ENCODE data around the gene MAST4.

MAST4 gene

GRCh38 chr5:66981266-66982055 is 385.3 kb downstream of the MAST4 start:
- Mint-ChIP-seq H3K4me1 (peaks cover 12% of the 10 kb centered on the region), H3K27ac (no peak overlapping the region), H3K9me3 (no peaks in the 10 kb centered on the region), H3K36me3 (ENCODE audit: low read depth) (no peaks in the 10 kb centered on the region), H3K4me3 (no peak overlapping the region), H3K27me3 (ENCODE audit: low read depth) (no peaks in the 10 kb centered on the region)
- TF ChIP-seq CTCF (IDR thresholded peaks at IDR 0.05; ENCODE audit: unreplicated experiment in 3 of 3) = no peak

GRCh38 chr5:66982056-66982387 is 385.8 kb downstream of the MAST4 start:
- Mint-ChIP-seq H3K4me1 (peaks cover 12% of the 10 kb centered on the region), H3K4me3 (no peak overlapping the region), H3K27me3 (ENCODE audit: low read depth) (no peaks in the 10 kb centered on the region), H3K36me3 (ENCODE audit: low read depth) (no peaks in the 10 kb centered on the region), H3K9me3 (no peaks in the 10 kb centered on the region), H3K27ac (no peak overlapping the region)
- TF ChIP-seq CTCF (IDR thresholded peaks at IDR 0.05; ENCODE audit: unreplicated experiment in 3 of 3) = no peak

- H3K4me3 Mint-ChIP-seq = no peak overlapping the region
- no peak overlapping the region for H3K27ac Mint-ChIP-seq
- H3K27me3 Mint-ChIP-seq (ENCODE audit: low read depth) = no peaks in the 10 kb centered on the region
- H3K9me3 Mint-ChIP-seq = no peaks in the 10 kb centered on the region
- no peak for TF ChIP-seq CTCF (IDR thresholded peaks at IDR 0.05; ENCODE audit: unreplicated experiment in 3 of 3)
- H3K4me1 Mint-ChIP-seq = peaks cover 12% of the 10 kb centered on the region
- H3K36me3 Mint-ChIP-seq (ENCODE audit: low read depth) = no peaks in the 10 kb centered on the region
Measured at GRCh38 chr5:66982470-66982869, 386.3 kb downstream of the MAST4 start.

- Mint-ChIP-seq H3K27ac (no peak overlapping the region), H3K27me3 (ENCODE audit: low read depth) (no peaks in the 10 kb centered on the region), H3K4me1 (peaks cover 10% of the 10 kb centered on the region), H3K36me3 (ENCODE audit: low read depth) (no peaks in the 10 kb centered on the region), H3K9me3 (no peaks in the 10 kb centered on the region), H3K4me3 (no peak overlapping the region)
- no peak for TF ChIP-seq CTCF (IDR thresholded peaks at IDR 0.05; ENCODE audit: unreplicated experiment in 3 of 3)
Measured at GRCh38 chr5:66985417-66985816, 389.2 kb downstream of the MAST4 start.

- no peak for TF ChIP-seq CTCF (IDR thresholded peaks at IDR 0.05; ENCODE audit: unreplicated experiment in 3 of 3)
- Mint-ChIP-seq H3K4me1 (peaks cover 5% of the 10 kb centered on the region), H3K27ac (no peak overlapping the region), H3K9me3 (no peaks in the 10 kb centered on the region), H3K4me3 (no peak overlapping the region), H3K36me3 (ENCODE audit: low read depth) (no peaks in the 10 kb centered on the region), H3K27me3 (ENCODE audit: low read depth) (no peaks in the 10 kb centered on the region)
Measured at GRCh38 chr5:66986009-66986408, 389.8 kb downstream of the MAST4 start.

- TF ChIP-seq CTCF (IDR thresholded peaks at IDR 0.05; ENCODE audit: unreplicated experiment in 3 of 3) = no peak
- H3K27me3 Mint-ChIP-seq (ENCODE audit: low read depth) = no peaks in the 10 kb centered on the region
- no peak overlapping the region for H3K27ac Mint-ChIP-seq
- H3K4me3 Mint-ChIP-seq = no peak overlapping the region
- peaks cover 5% of the 10 kb centered on the region for H3K4me1 Mint-ChIP-seq
- H3K36me3 Mint-ChIP-seq (ENCODE audit: low read depth) = no peaks in the 10 kb centered on the region
- no peaks in the 10 kb centered on the region for H3K9me3 Mint-ChIP-seq
Measured at GRCh38 chr5:66986534-66986933, 390.3 kb downstream of the MAST4 start.

All from nephron (organoid).